GM12878 (cell line): Measurements from ENCODE around the gene LHFPL2. TPM values are rescaled to one million over a fixed set of nuclear protein-coding genes. Genes with fewer than 3 reads are reported as not detected.

Experiments
- ATAC-seq: fragments of 200-7000 bp; cut with Tn5 transposase; 3 replicates; pipeline ENCODE4 v1.9.1; 2020; ENCODE audit warnings: mild to moderate bottlenecking, moderate library complexity
- BruUV-seq: library from RNA; stranded (reverse); fragments of 400-500 nt; replicated peaks from 2 replicates; lab custom pipeline; 2021; lab: Mats Ljungman, UMichigan
- CTCF ChIA-PET: fragments of 300-600 bp; sonication (Branson Sonifier 250); formaldehyde crosslinking; extraction: SDS; loops from one replicate; lab custom pipeline; 2021; ENCODE audit warnings: inconsistent platforms; lab: Yijun Ruan, JAX
- POLR2A ChIA-PET: fragments of 350-600 bp; formaldehyde crosslinking; extraction: SDS; loops from one replicate; lab custom pipeline; 2021; ENCODE audit warnings: inconsistent platforms; lab: Charles Lee
- RAD21 ChIA-PET: fragments of 300-600 bp; sonication (Branson Sonifier 250); formaldehyde crosslinking; loops from one replicate; lab custom pipeline; 2023; ENCODE audit warnings: antibody characterized with exemption; ENCODE audit not compliant: unreplicated experiment; lab: Charles Lee
- SMC1A ChIA-PET: fragments of 300-600 bp; sonication (Branson Sonifier 250); formaldehyde crosslinking; loops from one replicate; lab custom pipeline; 2023; ENCODE audit not compliant: unreplicated experiment, uncharacterized antibody; lab: Charles Lee
- DNase-seq: peaks from one replicate; pipeline ENCODE4 v3.0.0-alpha.2; 2011; ENCODE audit warnings: low read depth, low spot score
- FAIRE-seq: peaks from 3 replicates; lab custom pipeline; 2011; peaks lifted over from hg19 to GRCh38; lab: Jason Lieb, UNC
- H2AFZ ChIP-seq: 2 replicates; pipeline ENCODE4 v1.6.0; 2011; ENCODE audit warnings: low read depth, low read length, control low read depth; ENCODE audit not compliant: control insufficient read depth
- H3K27ac ChIP-seq: 2 replicates; pipeline ENCODE4 v1.5.1; 2011; ENCODE audit warnings: control low read depth; ENCODE audit not compliant: control insufficient read depth, insufficient read depth
- H3K27me3 ChIP-seq, 2 experiments: replicated peaks in 1 of 2; 2 replicates each; pipeline versions ENCODE4 v1.6.0 to v1.6.1; 2011; ENCODE audit warnings: low read length in 1 of 2; ENCODE audit not compliant: control insufficient read depth in 2 of 2, insufficient read depth in 2 of 2
- H3K36me3 ChIP-seq, 2 experiments: 2 replicates each; pipeline ENCODE4 v1.5.1; 2011; ENCODE audit warnings: low read length in 1 of 2; ENCODE audit not compliant: control insufficient read depth in 2 of 2, insufficient read depth in 2 of 2
- H3K4me1 ChIP-seq: 2 replicates; pipeline ENCODE4 v1.6.1; 2011; ENCODE audit warnings: mild to moderate bottlenecking, low read length, moderate library complexity, mixed read lengths; ENCODE audit not compliant: control insufficient read depth, insufficient read depth
- H3K4me2 ChIP-seq: 2 replicates; pipeline ENCODE4 v1.6.0; 2011; ENCODE audit warnings: control low read depth; ENCODE audit not compliant: control insufficient read depth, insufficient read depth
- H3K4me3 ChIP-seq: fragments of 200-600 bp; sonication (generic); 2 replicates; pipeline ENCODE4 v1.5.1; 2016
- H3K79me2 ChIP-seq: 2 replicates; pipeline ENCODE4 v1.6.0; 2011; ENCODE audit warnings: low read length; ENCODE audit not compliant: control insufficient read depth, insufficient read depth
- H3K9ac ChIP-seq: 2 replicates; pipeline ENCODE4 v1.8.0; 2011; ENCODE audit warnings: low read length, control low read depth, mixed read lengths; ENCODE audit not compliant: control insufficient read depth, insufficient read depth
- H3K9me3 ChIP-seq: replicated peaks from 3 replicates; pipeline ENCODE4 v1.5.1; 2011; ENCODE audit warnings: mild to moderate bottlenecking, low read length; ENCODE audit not compliant: control insufficient read depth, insufficient read depth
- H4K20me1 ChIP-seq: 2 replicates; pipeline ENCODE4 v1.6.0; 2011; ENCODE audit not compliant: control insufficient read depth, insufficient read depth
- ATF3 ChIP-seq: IDR thresholded peaks from 2 replicates; pipeline ENCODE4 v1.6.1; 2011; ENCODE audit warnings: low read depth, mild to moderate bottlenecking, low read length, moderate library complexity, borderline replicate concordance; ENCODE audit errors: extremely low read depth
- FOS ChIP-seq: IDR thresholded peaks from 3 replicates; pipeline ENCODE4 v1.6.1; 2011; ENCODE audit warnings: borderline replicate concordance; ENCODE audit not compliant: insufficient read length; ENCODE audit errors: extremely low read depth
- NR2C1 ChIP-seq: fragments of 450-650 bp; IDR thresholded peaks from 2 replicates; pipeline ENCODE4 v1.6.1; 2017; ENCODE audit warnings: antibody characterized with exemption, mild to moderate bottlenecking, moderate library complexity
- PRDM15 ChIP-seq: fragments of 450-650 bp; formaldehyde crosslinking; IDR thresholded peaks from 2 replicates; pipeline ENCODE4 v1.4.0; 2020; ENCODE audit warnings: mild to moderate bottlenecking, moderate library complexity
- RBBP5 ChIP-seq: fragments of 200-600 bp; sonication (generic); conservative IDR thresholded peaks from 2 replicates; pipeline ENCODE4 v1.6.1; 2016
- SMARCA5 ChIP-seq: fragments of 450-650 bp; IDR thresholded peaks from 2 replicates; pipeline ENCODE4 v1.6.1; 2017; ENCODE audit warnings: mild to moderate bottlenecking
- ZNF217 ChIP-seq: fragments of 450-650 bp; IDR thresholded peaks from 2 replicates; pipeline ENCODE4 v1.6.1; 2017; ENCODE audit warnings: antibody characterized with exemption, mild to moderate bottlenecking
- ZNF24 ChIP-seq: fragments of 450-650 bp; IDR thresholded peaks from 2 replicates; pipeline ENCODE4 v1.6.1; 2017; ENCODE audit warnings: antibody characterized with exemption, mild to moderate bottlenecking
- in situ Hi-C: fragments of 300-500 bp; cut with MboI; formaldehyde crosslinking; loops from 9 replicates; pipeline ENCODE4 v1.14.3; 2018; ENCODE audit warnings: mixed read lengths
- intact Hi-C: fragments of 100-400 bp; cut with micrococcal nuclease; formaldehyde crosslinking; loops from one replicate; pipeline ENCODE4 v1.14.2; 2022; ENCODE audit not compliant: unreplicated experiment
- polyA plus RNA-seq, 11 experiments: library from polyadenylated mRNA; depleted of rRNA in 4 of 11; unstranded in 6 of 11; stranded (reverse) in 5 of 11; fragments of >200 nt; fragmentation: Nextera tagmentation in 4 of 11; fragmentation: Illumina TruSeq in 1 of 11; extraction: Ambion mirVana in 4 of 11; extraction: Trizol in 1 of 11; gene quantifications; 1 replicate in 1 of 11; 2 replicates in 10 of 11; pipeline versions ENCODE4 v1.2.1 to v1.2.3, GENCODE V29; 2011 to 2016; ENCODE audit warnings: inconsistent platforms in 2 of 11, missing spikeins in 2 of 11, low read depth in 1 of 11
- total RNA-seq, 4 experiments: library from RNA; depleted of rRNA in 3 of 4; stranded (reverse); fragments of >200 nt in 3 of 4; fragmentation: Illumina TruSeq in 1 of 4; extraction: Trizol in 1 of 4; gene quantifications; 2 replicates each; pipeline versions ENCODE4 v1.2.1 to v1.2.3, GENCODE V29; 2013 to 2021

LHFPL2 gene
- total and polyA plus RNA-seq, 10 of the 15 experiments (the other 5 are each of a cell fraction or from before 2014, with no cell fraction given) = 4.1 to 21.8 (median 12.5) TPM

GRCh38 chr5:78693339-78693738 lies 44.8 kb upstream of the LHFPL2 start:
- in situ Hi-C loops (no loop called here), intact Hi-C loops (no loop called here)
- Histone ChIP-seq H3K4me2 (no peak overlapping the region), H4K20me1 (no peaks in the 10 kb centered on the region), H3K4me3 (no peak overlapping the region), H3K9me3 (peaks cover 2% of the 10 kb centered on the region; the same call in 2 of the 3 replicates), H2AFZ (no peak overlapping the region), H3K27me3 (no peaks in the 10 kb centered on the region), H3K27ac (no peak overlapping the region), H3K9ac (no peak overlapping the region), H3K36me3 (no peaks in the 10 kb centered on the region), H3K79me2 (no peaks in the 10 kb centered on the region), H3K4me1 (no peaks in the 10 kb centered on the region)
- RAD21 ChIA-PET = no interaction called here
- POLR2A ChIA-PET = no interaction called here
- FAIRE-seq (no peak), DNase-seq (no peak), ATAC-seq (no peak)
- no TSS peak for BruUV-seq
- SMC1A ChIA-PET = interaction anchor here (1.2 to 1.5 kb wide), 2 partner anchors 65 to 126 kb away, joined by 3 to 6 read pairs; no protein-coding TSS in a partner anchor
- CTCF ChIA-PET = interaction anchor here (1.0 to 1.3 kb wide), 3 partner anchors 11 to 226 kb away, joined by 3 read pairs; no protein-coding TSS in a partner anchor
- TF ChIP-seq ATF3 (no peak), NR2C1 (no peak), RBBP5 (no peak), SMARCA5 (no peak), ZNF217 (no peak), PRDM15 (CRISPR knock-in tag) (no peak), ZNF24 (no peak), FOS (no peak)
